A549 (cell line): ENCODE results near the gene MOK.

Source experiments
- BHLHE40 ChIP-seq: IDR thresholded peaks from 2 replicates; pipeline ENCODE4 v1.6.1; 2012; ENCODE audit warnings: low read depth, low read length, inconsistent platforms
- CBX2 ChIP-seq: fragments of 200-600 bp; sonication (generic); IDR thresholded peaks from 2 replicates; pipeline ENCODE4 v1.6.1; 2016; ENCODE audit warnings: low read depth, mild to moderate bottlenecking, borderline replicate concordance
- CEBPB ChIP-seq, 2 experiments: fragments of >200 bp in 1 of 2; sonication (Bioruptor Twin) in 1 of 2; formaldehyde crosslinking in 1 of 2; IDR thresholded peaks; 2 replicates each; pipeline ENCODE4 v1.6.1; 2012 to 2016
- ELK1 ChIP-seq: fragments of 150-350 bp; IDR thresholded peaks from 2 replicates; pipeline ENCODE4 v1.6.1; 2014; ENCODE audit warnings: low read depth, mild to moderate bottlenecking, low read length
- EP300 ChIP-seq, 2 experiments: fragments of >200 bp; sonication (Bioruptor Twin); formaldehyde crosslinking; IDR thresholded peaks; 2 replicates in 1 of 2; 3 replicates in 1 of 2; pipeline ENCODE4 v1.6.1; 2016 to 2017
- ESRRA ChIP-seq: fragments of 150-350 bp; IDR thresholded peaks from 2 replicates; pipeline ENCODE4 v1.6.1; 2014; ENCODE audit warnings: mild to moderate bottlenecking, low read length, borderline replicate concordance
- JUN ChIP-seq, 2 experiments: fragments of >200 bp; sonication (Bioruptor Twin); formaldehyde crosslinking; IDR thresholded peaks; 2 replicates in 1 of 2; 3 replicates in 1 of 2; pipeline ENCODE4 v1.6.1; 2016 to 2017
- MAX ChIP-seq: IDR thresholded peaks from 2 replicates; pipeline ENCODE4 v1.6.1; 2012
- RAD21 ChIP-seq, 2 experiments: fragments of >200 bp in 1 of 2; sonication (Bioruptor Twin) in 1 of 2; formaldehyde crosslinking in 1 of 2; IDR thresholded peaks in 1 of 2; conservative IDR thresholded peaks in 1 of 2; 2 replicates in 1 of 2; 3 replicates in 1 of 2; pipeline ENCODE4 v1.6.1; 2012 to 2018; ENCODE audit warnings: inconsistent platforms in 1 of 2
- SREBF2 ChIP-seq: fragments of 450-650 bp; IDR thresholded peaks from 2 replicates; pipeline ENCODE4 v1.6.1; 2014; ENCODE audit warnings: mild to moderate bottlenecking, moderate library complexity
- TF ChIP-seq, protein P1 (sequence below): fragments of >200 bp; sonication (Bioruptor Twin); formaldehyde crosslinking; IDR thresholded peaks from 3 replicates; pipeline ENCODE4 v1.5.1; 2016
- TF ChIP-seq, protein P2 (sequence below): fragments of 200-600 bp; sonication (generic); IDR thresholded peaks from 2 replicates; pipeline ENCODE4 v1.6.1; 2016; ENCODE audit warnings: antibody characterized with exemption, mild to moderate bottlenecking, moderate library complexity
- TF ChIP-seq, protein P3 (sequence below): fragments of 450-650 bp; IDR thresholded peaks from 2 replicates; pipeline ENCODE4 v1.6.1; 2014; ENCODE audit warnings: antibody characterized with exemption

GRCh38 chr14:102315121-102315520, 10.2 kb upstream of the MOK start:
- TF ChIP-seq, protein P1, sequence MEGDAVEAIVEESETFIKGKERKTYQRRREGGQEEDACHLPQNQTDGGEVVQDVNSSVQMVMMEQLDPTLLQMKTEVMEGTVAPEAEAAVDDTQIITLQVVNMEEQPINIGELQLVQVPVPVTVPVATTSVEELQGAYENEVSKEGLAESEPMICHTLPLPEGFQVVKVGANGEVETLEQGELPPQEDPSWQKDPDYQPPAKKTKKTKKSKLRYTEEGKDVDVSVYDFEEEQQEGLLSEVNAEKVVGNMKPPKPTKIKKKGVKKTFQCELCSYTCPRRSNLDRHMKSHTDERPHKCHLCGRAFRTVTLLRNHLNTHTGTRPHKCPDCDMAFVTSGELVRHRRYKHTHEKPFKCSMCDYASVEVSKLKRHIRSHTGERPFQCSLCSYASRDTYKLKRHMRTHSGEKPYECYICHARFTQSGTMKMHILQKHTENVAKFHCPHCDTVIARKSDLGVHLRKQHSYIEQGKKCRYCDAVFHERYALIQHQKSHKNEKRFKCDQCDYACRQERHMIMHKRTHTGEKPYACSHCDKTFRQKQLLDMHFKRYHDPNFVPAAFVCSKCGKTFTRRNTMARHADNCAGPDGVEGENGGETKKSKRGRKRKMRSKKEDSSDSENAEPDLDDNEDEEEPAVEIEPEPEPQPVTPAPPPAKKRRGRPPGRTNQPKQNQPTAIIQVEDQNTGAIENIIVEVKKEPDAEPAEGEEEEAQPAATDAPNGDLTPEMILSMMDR, result no peak
- TF ChIP-seq ELK1 (no peak), SREBF2 (no peak), ESRRA (no peak), MAX (no peak), CBX2 (no peak), BHLHE40 (no peak), JUN (IDR thresholded peaks at IDR 0.05) (no peak), CEBPB (IDR thresholded peaks at IDR 0.05) (no peak), EP300 (IDR thresholded peaks at IDR 0.05) (no peak), RAD21 (conservative IDR thresholded peaks at IDR 0.05 in 1 of 2, IDR thresholded peaks at IDR 0.05 in 1 of 2) (no peak)
- TF ChIP-seq, protein P2, sequence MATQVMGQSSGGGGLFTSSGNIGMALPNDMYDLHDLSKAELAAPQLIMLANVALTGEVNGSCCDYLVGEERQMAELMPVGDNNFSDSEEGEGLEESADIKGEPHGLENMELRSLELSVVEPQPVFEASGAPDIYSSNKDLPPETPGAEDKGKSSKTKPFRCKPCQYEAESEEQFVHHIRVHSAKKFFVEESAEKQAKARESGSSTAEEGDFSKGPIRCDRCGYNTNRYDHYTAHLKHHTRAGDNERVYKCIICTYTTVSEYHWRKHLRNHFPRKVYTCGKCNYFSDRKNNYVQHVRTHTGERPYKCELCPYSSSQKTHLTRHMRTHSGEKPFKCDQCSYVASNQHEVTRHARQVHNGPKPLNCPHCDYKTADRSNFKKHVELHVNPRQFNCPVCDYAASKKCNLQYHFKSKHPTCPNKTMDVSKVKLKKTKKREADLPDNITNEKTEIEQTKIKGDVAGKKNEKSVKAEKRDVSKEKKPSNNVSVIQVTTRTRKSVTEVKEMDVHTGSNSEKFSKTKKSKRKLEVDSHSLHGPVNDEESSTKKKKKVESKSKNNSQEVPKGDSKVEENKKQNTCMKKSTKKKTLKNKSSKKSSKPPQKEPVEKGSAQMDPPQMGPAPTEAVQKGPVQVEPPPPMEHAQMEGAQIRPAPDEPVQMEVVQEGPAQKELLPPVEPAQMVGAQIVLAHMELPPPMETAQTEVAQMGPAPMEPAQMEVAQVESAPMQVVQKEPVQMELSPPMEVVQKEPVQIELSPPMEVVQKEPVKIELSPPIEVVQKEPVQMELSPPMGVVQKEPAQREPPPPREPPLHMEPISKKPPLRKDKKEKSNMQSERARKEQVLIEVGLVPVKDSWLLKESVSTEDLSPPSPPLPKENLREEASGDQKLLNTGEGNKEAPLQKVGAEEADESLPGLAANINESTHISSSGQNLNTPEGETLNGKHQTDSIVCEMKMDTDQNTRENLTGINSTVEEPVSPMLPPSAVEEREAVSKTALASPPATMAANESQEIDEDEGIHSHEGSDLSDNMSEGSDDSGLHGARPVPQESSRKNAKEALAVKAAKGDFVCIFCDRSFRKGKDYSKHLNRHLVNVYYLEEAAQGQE, result no peak
- TF ChIP-seq, protein P3, sequence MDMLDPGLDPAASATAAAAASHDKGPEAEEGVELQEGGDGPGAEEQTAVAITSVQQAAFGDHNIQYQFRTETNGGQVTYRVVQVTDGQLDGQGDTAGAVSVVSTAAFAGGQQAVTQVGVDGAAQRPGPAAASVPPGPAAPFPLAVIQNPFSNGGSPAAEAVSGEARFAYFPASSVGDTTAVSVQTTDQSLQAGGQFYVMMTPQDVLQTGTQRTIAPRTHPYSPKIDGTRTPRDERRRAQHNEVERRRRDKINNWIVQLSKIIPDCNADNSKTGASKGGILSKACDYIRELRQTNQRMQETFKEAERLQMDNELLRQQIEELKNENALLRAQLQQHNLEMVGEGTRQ, result no peak
